ENCODE results near the gene WDR4. TPM values are rescaled to one million over a fixed set of nuclear protein-coding genes. Genes with fewer than 3 reads are reported as not detected.

Gene WDR4
- total and polyA plus RNA-seq, 11 donors, result 1.7 to 17.9 (median 6.4) TPM

GRCh38 chr21:42903817-42904216 lies 24.5 kb upstream of the WDR4 start:
- H3K36me3 ChIP-seq, result peaks cover 0 to 99% (median 97%) of the 10 kb centered on the region in 9 donors
- 93 to 96% (median 94%) methylated on average over 11 of the region's 11 CpGs for WGBS, 4 donors

GRCh38 chr21:42900446-42900845 lies 21.1 kb upstream of the WDR4 start:
- Histone ChIP-seq H3K9me3 (no peaks in the 10 kb centered on the region), H3K4me1 (peaks cover 0 to 12% (median 2%) of the 10 kb centered on the region in 12 donors), H3K4me3 (no peak overlapping the region), H3K27me3 (no peaks in the 10 kb centered on the region), H3K27ac (no peak overlapping the region), H3K36me3 (peaks cover 0 to 96% (median 88%) of the 10 kb centered on the region in 9 donors)
- intact Hi-C loops (cut with DNase I), result loop anchor here in 1 of 10 donors (10.0 kb wide), 1 partner anchor 64 kb away; no protein-coding TSS in a partner anchor
- DNase-seq, result peak in 1 of 5 donors; percentile 28
- no peak for ATAC-seq
- no peak for TF ChIP-seq CTCF (IDR thresholded peaks at IDR 0.05)
- TF ChIP-seq POLR2A (IDR thresholded peaks at IDR 0.05), result no peak
- WGBS, 4 donors, result 72 to 87% (median 81%) methylated on average over 4 of the region's 4 CpGs

More at GRCh38 chr21:42903817-42904216, 24.5 kb upstream of the WDR4 start:
- H3K4me1 ChIP-seq, result peaks cover 0 to 8% (median 2%) of the 10 kb centered on the region in 12 donors
- intact Hi-C loops (cut with DNase I), result loop anchor here in 1 of 10 donors (10.0 kb wide), 1 partner anchor 61 kb away; no protein-coding TSS in a partner anchor
- no peak for TF ChIP-seq CTCF (IDR thresholded peaks at IDR 0.05)
- no peak for TF ChIP-seq POLR2A (IDR thresholded peaks at IDR 0.05)
- H3K27ac ChIP-seq, result no peak overlapping the region
- no peak overlapping the region for H3K4me3 ChIP-seq
- peak in 1 of 5 donors; percentile 51 for DNase-seq
- H3K27me3 ChIP-seq, result no peaks in the 10 kb centered on the region
- H3K9me3 ChIP-seq, result no peaks in the 10 kb centered on the region
- no peak for ATAC-seq

- Histone ChIP-seq H3K36me3 (peaks cover 0 to 33% (median 24%) of the 10 kb centered on the region in 9 donors), H3K9me3 (no peaks in the 10 kb centered on the region), H3K4me1 (peaks cover 0 to 22% (median 13%) of the 10 kb centered on the region in 12 donors), H3K27ac (peak within 1 kb of the TSS; percentile 90 to 99 (median 96)), H3K27me3 (no peaks in the 10 kb centered on the region), H3K4me3 (peak within 1 kb of the TSS; percentile 68 to 98 (median 88))
- 0 to 1% (median 0%) methylated on average over 28 to 87 of the region's 87 CpGs for whole genome bisulfite sequencing, 4 donors
- peak; percentile 100 for DNase-seq
- ATAC-seq, result peak; percentile 98 to 100 (median 98)
- TF ChIP-seq CTCF (IDR thresholded peaks at IDR 0.05), result peak in 6 of 12 donors; percentile 6 to 38 (median 18)
- TF ChIP-seq POLR2A (IDR thresholded peaks at IDR 0.05), result peak; percentile 58 to 97
- intact Hi-C loops (cut with DNase I), result loop anchor here in 4 of 10 donors (5.0 to 10.0 kb wide), 2 partner anchors 79 to 82 kb away; partner anchors contain the start of gene PKNOX1 (in 4 of the 4)
These were observed 13.8 kb upstream of the WDR4 start, which contains the start of gene NDUFV3 for GRCh38 chr21:42892931-42893755. NDUFV3 (plus strand) TSS chr21:42893309; CDS start chr21:42893334, 25 bp downstream.

GRCh38 chr21:42892582-42892930 lies 13.2 kb upstream of the WDR4 start:
- Histone ChIP-seq H3K27ac (peak overlapping the region; percentile 65 to 99 (median 94)), H3K27me3 (no peaks in the 10 kb centered on the region), H3K4me3 (peak overlapping the region; percentile 68 to 98 (median 88)), H3K4me1 (peaks cover 0 to 22% (median 13%) of the 10 kb centered on the region in 12 donors), H3K9me3 (no peaks in the 10 kb centered on the region), H3K36me3 (peaks cover 0 to 27% (median 18%) of the 10 kb centered on the region in 9 donors)
- DNase-seq (no peak), ATAC-seq (peak in 3 of 4 donors; percentile 5 to 36 (median 24))
- WGBS, 4 donors, result 13 to 45% (median 22%) methylated on average over 8 to 18 of the region's 18 CpGs
- TF ChIP-seq POLR2A (IDR thresholded peaks at IDR 0.05), result no peak
- no peak for TF ChIP-seq CTCF (IDR thresholded peaks at IDR 0.05)
- intact Hi-C loops (cut with DNase I), result loop anchor here in 4 of 10 donors (5.0 to 10.0 kb wide), 2 partner anchors 80 to 82 kb away; partner anchors contain the start of gene PKNOX1 (in 4 of the 4)

All from heart left ventricle (tissue), 16 donors.